MV-4-11 (cell line): Measurements from ENCODE around the gene CC2D1A.
"Not testable (repeated sequence)": the region's sequence is repeated elsewhere in the genome, so short reads cannot be mapped to it uniquely, and the experiment has no call there.

ENCODE experiments used
- DNase-seq: peaks from one replicate; lab custom pipeline; 2025; lab: John Stamatoyannopoulos, UW

The CC2D1A gene

GRCh38 chr19:13962699-13963602, 57.0 kb downstream of the CC2D1A start:
- DNase-seq: no peak

GRCh38 chr19:13963603-13964105, 57.7 kb downstream of the CC2D1A start:
- DNase-seq: no peak

- DNase-seq: no peak
Observed at GRCh38 chr19:13964776-13965175, 58.8 kb downstream of the CC2D1A start.

DNA sequence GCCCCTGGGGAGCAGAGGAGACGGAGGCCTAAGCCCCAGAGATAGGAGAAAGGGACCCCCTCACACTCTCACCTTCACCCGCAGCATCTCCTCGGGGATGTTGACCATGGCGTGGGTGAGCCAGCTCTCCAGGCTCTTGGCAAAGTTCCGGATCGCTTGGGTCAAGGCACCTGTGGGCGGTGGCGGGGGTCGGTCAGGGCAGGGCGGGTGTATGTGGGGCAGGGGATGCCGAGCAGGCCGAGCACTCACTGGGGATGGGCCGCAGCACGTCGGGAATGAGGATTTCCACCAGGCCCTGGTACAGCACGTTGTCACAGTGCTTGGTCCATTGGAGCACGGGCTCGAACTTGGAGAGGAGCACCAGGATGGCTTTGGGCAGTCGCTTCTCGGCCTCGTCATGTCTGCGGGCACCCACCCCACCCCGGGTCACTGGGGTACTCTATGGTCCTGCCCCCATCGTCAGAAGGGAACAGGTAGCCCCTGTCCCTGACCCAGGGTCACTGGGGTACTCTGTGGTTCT, 59.4 kb downstream of the CC2D1A start:
- DNase-seq: no peak

- no peak for DNase-seq
Observed at GRCh38 chr19:13965926-13966683, 60.1 kb downstream of the CC2D1A start.

GRCh38 chr19:13966684-13967128, 60.7 kb downstream of the CC2D1A start:
- no peak for DNase-seq

DNA sequence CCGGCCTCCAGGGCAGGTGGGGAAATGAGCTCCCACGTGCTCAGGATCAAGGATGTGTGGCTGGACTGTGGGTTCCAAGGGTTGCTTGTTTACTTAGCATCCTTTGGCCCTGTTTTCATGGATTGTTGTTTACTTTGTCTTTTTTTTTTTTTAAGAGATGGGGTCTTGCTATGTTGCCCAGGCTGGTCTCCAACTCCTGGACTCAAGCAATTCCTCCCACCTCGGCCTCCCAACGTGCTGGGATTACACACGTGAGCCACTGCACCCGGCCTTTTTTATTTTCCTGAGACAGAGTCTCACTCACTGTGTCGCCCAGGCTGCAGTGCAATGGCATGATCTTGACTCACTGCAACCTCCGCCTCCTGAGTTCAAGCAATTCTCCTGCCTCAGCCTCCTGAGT, 61.2 kb downstream of the CC2D1A start:
- DNase-seq: not testable (repeated sequence)

GRCh38 chr19:13968383-13968935, 62.5 kb downstream of the CC2D1A start:
- DNase-seq: no peak

GRCh38 chr19:13968999-13969398, 63.0 kb downstream of the CC2D1A start:
- DNase-seq: no peak

- DNase-seq: no peak
Observed at GRCh38 chr19:13969897-13970296, 63.9 kb downstream of the CC2D1A start.

- DNase-seq: not testable (repeated sequence)
Observed at GRCh38 chr19:13971868-13972267, 65.9 kb downstream of the CC2D1A start.

- no peak for DNase-seq
Observed at GRCh38 chr19:13972368-13973155, 66.6 kb downstream of the CC2D1A start.

- DNase-seq: not testable (repeated sequence)
Observed at GRCh38 chr19:13973479-13973878, 67.5 kb downstream of the CC2D1A start.

DNA sequence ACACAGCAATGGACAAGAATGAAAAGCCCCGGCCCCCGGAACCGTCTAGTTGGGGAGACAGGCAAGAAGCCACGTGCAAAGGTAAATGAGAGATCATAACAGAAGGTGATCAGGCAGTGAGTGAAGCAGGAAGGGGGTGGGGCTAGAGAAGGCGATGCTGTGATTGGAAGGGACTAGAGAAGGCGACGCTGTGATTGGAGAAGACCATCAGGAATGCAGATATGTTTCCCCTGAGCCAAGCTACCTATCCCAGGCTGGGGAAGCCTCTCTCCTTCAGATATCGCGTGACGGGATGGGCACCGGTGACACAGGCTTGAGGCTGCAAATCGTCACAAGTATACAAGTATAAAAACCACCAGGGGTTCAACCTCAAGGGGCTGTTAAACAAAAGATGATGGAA, 68.1 kb downstream of the CC2D1A start:
- no peak for DNase-seq

- no peak for DNase-seq
Observed at GRCh38 chr19:13975870-13976269, 69.9 kb downstream of the CC2D1A start.

GRCh38 chr19:13976446-13976845, 70.4 kb downstream of the CC2D1A start:
- no peak for DNase-seq

- DNase-seq: no peak
Observed at GRCh38 chr19:13977803-13978202, 71.8 kb downstream of the CC2D1A start.

DNA sequence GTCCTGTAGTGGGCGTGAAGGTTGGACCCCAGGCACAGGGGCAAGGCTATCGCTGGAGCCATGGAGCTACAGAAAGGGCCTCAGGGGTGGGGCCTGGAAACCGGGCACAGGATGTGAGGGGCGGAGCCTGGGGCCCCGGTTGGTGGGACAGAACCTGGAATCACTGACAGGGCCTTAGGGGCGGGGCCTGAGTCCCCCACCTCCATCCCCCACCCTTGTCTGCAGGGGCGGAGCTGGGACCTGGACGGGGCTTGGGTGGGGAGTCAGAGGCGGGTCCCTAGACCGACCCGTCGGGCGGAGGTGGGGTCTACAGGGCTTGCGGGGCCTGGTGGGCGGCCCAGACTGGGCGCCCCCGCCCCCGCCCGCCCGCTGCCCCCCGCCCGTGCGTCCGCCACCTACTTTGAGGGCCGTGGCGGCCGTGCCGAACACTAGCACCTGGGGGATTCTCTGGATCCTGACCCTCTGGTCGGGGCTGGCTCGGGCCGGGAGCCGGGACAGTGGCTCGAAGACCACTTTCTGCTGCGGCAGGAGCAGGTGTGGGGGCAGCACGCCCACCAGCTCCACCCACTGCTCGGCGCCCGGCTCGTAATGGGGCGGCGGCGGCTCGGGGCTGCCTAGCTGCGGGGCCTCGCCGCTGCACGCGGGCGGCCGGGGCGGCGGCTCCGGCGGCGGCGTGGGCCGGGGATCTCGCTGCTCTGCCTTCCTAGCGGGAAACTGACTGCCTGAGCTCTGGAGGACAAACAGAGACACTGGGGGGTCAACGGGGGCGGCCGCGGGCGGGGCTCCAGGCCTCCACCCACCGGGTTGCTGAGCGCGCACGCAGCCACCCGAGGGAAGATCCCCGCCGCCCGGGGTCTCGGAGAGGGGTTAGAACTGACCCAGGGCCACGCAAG, 72.6 kb downstream of the CC2D1A start:
- DNase-seq: no peak

DNA sequence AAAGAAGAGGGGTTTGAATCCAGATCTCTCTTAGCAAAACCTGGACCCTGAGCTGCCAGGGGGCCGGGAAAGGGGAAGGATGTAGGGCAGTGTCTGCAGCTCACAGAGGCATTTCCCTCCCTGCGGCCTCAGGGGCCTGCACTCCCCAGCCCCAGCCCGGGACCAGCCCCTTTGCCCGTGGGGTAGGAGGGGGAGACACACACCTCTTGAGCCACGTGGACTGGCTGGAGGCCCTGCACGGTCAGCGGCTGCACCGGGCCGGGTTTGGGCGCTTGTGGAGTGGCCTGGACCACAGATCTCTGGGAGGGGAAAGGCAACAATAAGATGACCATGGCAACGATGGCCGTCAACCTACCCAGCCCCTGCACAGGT, 73.2 kb downstream of the CC2D1A start:
- DNase-seq: no peak

DNA sequence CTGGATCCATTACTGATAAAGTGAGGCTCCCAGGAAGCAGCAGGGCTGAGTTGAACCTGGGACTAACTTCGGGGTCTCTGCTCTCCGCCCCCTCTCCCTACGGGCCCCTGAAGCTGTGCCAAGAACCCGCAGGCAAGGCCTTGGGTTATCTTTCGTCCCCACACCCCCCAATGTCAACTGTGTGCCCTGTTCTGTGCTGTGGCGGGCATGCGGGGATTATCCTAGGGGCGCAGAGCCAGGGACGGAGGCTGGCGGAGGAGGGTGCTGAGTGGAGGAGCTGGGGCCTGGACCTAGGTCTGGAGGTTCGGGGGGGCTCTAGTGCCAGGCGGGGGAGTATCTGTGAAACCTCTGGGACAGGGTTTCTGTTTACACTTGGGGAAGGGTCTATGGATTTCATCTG, 73.7 kb downstream of the CC2D1A start:
- DNase-seq: no peak

GRCh38 chr19:13980340-13980739, 74.3 kb downstream of the CC2D1A start:
- no peak for DNase-seq
